Esophagus squamous epithelium (tissue), 5 donors: ENCODE data around the gene YBX1. TPM values are rescaled to one million over a fixed set of nuclear protein-coding genes. Genes with fewer than 3 reads are reported as not detected.

Experiments
- DNase-seq: peaks from one replicate; lab custom pipeline; 2025; lab: John Stamatoyannopoulos, UW
- H3K27ac ChIP-seq, 4 donors: fragments of 200-600 bp; sonication (generic); one replicate each; pipeline ENCODE4 v1.5.1; 2016 to 2019; ENCODE audit warnings: mild to moderate bottlenecking in 1 of 4
- H3K27me3 ChIP-seq, 4 donors: fragments of 200-600 bp; sonication (generic); 1 replicate in 3 of 4; 2 replicates in 1 of 4; pipeline versions ENCODE4 v1.5.1 to v1.6.0; 2017 to 2021; ENCODE audit warnings: antibody characterized with exemption in 1 of 4
- H3K36me3 ChIP-seq, 3 donors: fragments of 200-600 bp; sonication (generic); one replicate each; pipeline ENCODE4 v1.5.1; 2016 to 2019
- H3K4me1 ChIP-seq, 3 donors: fragments of 200-600 bp; sonication (generic); one replicate each; pipeline ENCODE4 v1.5.1; 2017 to 2019
- H3K4me3 ChIP-seq, 4 donors: fragments of 200-600 bp; sonication (generic); 1 replicate in 3 of 4; 2 replicates in 1 of 4; pipeline ENCODE4 v1.5.1; 2016 to 2019; ENCODE audit warnings: mild to moderate bottlenecking in 2 of 4, moderate library complexity in 1 of 4
- H3K9me3 ChIP-seq, 3 donors: fragments of 200-600 bp; sonication (generic); one replicate each; pipeline ENCODE4 v1.5.1; 2016 to 2019
- POLR2A ChIP-seq, 4 donors: fragments of 450-650 bp; IDR thresholded peaks; one replicate each; pipeline ENCODE4 v1.6.1; 2017; ENCODE audit warnings: antibody characterized with exemption in 4 of 4, mild to moderate bottlenecking in 4 of 4, moderate library complexity in 3 of 4
- whole genome bisulfite sequencing, 2 donors: methylation state at CpG; one replicate each; pipeline ENCODE4 v1.1.5; 2018; 5-methylcytosine and 5-hydroxymethylcytosine counted together
- intact Hi-C: fragments of 100-400 bp; cut with DNase I; formaldehyde crosslinking; loops from one replicate; pipeline ENCODE4 v1.15.0; 2022
- total RNA-seq, 4 donors: library from RNA; depleted of rRNA; stranded (reverse); fragments of >200 nt; gene quantifications; one replicate each; pipeline ENCODE4 v1.1.0, GENCODE V29; 2016
- TF ChIP-seq, protein P1 (sequence below), 6 experiments: fragments of 450-650 bp in 4 of 6; fragments of 200-600 bp in 2 of 6; sonication (generic) in 2 of 6; IDR thresholded peaks; one replicate each; pipeline ENCODE4 v1.5.1; 2016 to 2019; ENCODE audit warnings: antibody characterized with exemption in 6 of 6, mild to moderate bottlenecking in 4 of 6, moderate library complexity in 4 of 6
- donor health status: DM: yes; HTN: yes; CAD: no.

Gene YBX1
- total RNA-seq, 4 donors from 2014 or later: 338 to 569 (median 531) TPM

DNA sequence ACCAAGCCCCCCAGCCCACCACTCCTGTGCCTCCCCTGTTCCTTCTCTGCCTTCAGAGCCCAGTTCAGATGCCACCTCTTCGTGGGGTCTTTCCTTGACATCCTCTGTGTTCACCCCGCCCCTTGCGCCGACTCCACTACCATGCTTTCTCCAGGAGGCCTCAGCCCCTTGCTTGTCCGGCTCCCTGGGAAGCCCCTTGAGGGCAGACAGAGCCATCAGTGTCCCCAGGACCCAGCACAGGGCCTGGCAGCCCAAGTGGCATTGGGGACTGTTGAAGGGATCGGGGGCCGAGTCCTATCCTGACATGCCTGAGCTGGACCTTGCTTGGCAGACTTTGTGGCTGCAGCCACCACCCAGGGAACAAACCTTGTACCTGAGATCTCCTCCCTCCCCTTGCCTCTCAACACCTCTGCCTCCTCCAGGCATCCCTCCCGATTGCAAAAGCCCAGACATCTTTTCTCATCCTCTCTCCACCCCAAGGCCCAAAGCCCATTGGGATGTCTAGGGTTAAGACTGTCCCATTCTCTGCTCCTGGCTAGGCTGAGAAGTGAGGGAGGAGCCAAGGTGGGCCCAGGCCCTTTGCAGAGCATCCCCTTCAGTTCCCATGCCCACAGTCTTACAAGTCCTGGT, 54.5 kb downstream of the YBX1 start:
- no peak for TF ChIP-seq POLR2A (IDR thresholded peaks at IDR 0.05)
- TF ChIP-seq, protein P1, sequence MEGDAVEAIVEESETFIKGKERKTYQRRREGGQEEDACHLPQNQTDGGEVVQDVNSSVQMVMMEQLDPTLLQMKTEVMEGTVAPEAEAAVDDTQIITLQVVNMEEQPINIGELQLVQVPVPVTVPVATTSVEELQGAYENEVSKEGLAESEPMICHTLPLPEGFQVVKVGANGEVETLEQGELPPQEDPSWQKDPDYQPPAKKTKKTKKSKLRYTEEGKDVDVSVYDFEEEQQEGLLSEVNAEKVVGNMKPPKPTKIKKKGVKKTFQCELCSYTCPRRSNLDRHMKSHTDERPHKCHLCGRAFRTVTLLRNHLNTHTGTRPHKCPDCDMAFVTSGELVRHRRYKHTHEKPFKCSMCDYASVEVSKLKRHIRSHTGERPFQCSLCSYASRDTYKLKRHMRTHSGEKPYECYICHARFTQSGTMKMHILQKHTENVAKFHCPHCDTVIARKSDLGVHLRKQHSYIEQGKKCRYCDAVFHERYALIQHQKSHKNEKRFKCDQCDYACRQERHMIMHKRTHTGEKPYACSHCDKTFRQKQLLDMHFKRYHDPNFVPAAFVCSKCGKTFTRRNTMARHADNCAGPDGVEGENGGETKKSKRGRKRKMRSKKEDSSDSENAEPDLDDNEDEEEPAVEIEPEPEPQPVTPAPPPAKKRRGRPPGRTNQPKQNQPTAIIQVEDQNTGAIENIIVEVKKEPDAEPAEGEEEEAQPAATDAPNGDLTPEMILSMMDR (IDR thresholded peaks at IDR 0.05): no peak
- Histone ChIP-seq H3K27me3 (no peaks in the 10 kb centered on the region), H3K27ac (no peak overlapping the region), H3K36me3 (no peaks in the 10 kb centered on the region), H3K4me1 (peaks cover 8 to 48% (median 28%) of the 10 kb centered on the region in 3 donors), H3K4me3 (no peak overlapping the region), H3K9me3 (no peaks in the 10 kb centered on the region)
- 79 to 86% methylated on average over 2 to 7 of the region's 8 CpGs for WGBS, 2 donors
- DNase-seq: no peak
- intact Hi-C loops: no loop called here

DNA sequence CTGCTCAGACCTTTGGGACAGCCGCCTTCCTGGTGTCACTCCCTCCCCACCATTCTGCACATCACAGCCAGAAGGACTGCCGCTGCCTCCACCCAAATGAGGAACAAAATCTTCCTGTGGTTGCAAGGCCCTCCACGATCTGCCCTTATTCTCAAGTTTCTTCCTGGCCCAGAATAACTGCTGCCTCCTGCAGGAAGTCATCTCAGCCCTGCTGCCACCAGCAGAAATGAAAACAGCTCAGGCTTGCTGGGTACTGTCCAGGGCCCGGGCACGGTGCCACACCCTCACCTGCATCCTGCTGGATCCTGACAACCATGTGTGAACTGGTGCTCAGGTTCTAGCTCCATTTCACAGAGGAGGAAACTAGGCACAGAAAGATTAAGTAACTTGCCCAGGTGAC, 55.0 kb downstream of the YBX1 start:
- H3K4me1 ChIP-seq: peaks cover 8 to 53% (median 28%) of the 10 kb centered on the region in 3 donors
- no peak for DNase-seq
- no peak overlapping the region for H3K4me3 ChIP-seq
- 25 to 37% methylated on average over 3 to 5 of the region's 5 CpGs for WGBS, 2 donors
- no peaks in the 10 kb centered on the region for H3K9me3 ChIP-seq
- intact Hi-C loops: no loop called here
- H3K27me3 ChIP-seq: no peaks in the 10 kb centered on the region
- H3K27ac ChIP-seq: no peak overlapping the region
- no peaks in the 10 kb centered on the region for H3K36me3 ChIP-seq
- no peak for TF ChIP-seq POLR2A (IDR thresholded peaks at IDR 0.05)
- TF ChIP-seq, protein P1 (IDR thresholded peaks at IDR 0.05): no peak

DNA sequence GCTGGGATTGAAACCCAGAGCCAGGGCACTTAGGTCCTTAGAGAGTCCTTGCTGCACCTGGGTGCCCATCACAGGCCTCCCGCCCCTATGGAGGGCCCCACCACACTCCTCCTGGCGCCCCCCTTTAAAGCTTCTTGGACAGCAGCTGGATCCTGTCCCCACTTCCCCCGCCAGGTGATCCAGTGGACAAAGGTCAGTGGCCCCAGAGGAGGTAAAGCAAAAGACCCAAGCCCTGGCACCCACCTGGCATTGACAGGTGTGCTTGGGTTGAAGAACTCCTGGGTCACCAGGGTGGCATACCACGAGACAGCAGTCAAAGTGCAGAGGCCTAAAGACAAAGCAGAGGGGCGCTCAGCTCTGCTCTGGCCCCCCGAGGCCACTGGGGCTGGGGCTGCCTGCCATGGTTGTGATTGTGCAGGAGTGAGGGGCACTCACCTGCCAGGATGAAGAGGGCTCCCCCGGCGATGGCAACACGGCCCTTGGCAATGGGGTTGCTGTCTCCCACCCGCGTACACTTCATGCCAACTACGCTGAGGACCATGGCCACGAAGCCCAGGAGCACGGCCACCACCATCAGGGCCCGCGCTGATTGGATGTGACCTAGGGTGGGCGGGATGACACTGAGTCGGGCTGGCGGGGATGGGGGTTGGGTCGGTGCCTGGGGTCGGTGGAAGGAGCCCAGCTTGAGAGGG, 55.9 kb downstream of the YBX1 start:
- no peak for TF ChIP-seq POLR2A (IDR thresholded peaks at IDR 0.05)
- TF ChIP-seq, protein P1 (IDR thresholded peaks at IDR 0.05): no peak
- Histone ChIP-seq H3K36me3 (no peaks in the 10 kb centered on the region), H3K27me3 (no peaks in the 10 kb centered on the region), H3K4me3 (no peak overlapping the region), H3K4me1 (peaks cover 8 to 62% (median 33%) of the 10 kb centered on the region in 3 donors), H3K27ac (no peak overlapping the region), H3K9me3 (no peaks in the 10 kb centered on the region)
- WGBS, 2 donors: 87 to 93% methylated on average over 3 of the region's 21 CpGs
- intact Hi-C loops: no loop called here
- DNase-seq: no peak

DNA sequence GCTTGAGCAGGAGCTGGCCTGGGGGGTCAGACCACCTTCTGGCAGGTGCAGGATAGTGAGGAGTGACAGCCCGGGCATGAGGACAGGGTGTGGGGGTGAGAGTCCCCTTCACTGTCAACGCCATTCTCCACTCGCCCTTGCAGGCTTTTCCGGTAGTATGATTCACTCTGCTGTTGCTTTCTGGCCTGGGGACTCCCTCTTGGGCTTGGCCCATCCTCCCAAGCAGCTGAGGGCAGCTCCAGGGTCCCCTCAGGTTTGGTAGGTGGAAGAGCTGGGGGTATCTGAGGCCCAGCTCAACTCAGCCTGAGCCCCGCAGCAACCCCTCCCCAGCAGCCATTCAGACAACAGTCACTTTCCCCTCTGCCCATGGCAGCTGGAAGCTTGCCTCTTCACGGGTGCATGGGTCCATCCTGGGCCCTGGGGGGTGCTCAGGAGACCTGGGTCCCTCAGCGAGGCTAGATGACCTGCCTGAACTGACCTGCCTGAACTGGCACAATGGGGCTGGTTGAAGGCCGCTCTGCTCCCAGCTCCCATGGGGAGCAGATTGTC, 56.5 kb downstream of the YBX1 start:
- no peak for TF ChIP-seq POLR2A (IDR thresholded peaks at IDR 0.05)
- TF ChIP-seq, protein P1 (IDR thresholded peaks at IDR 0.05): no peak
- WGBS, 2 donors: 33 to 52% methylated on average over 3 to 4 of the region's 8 CpGs
- no peaks in the 10 kb centered on the region for H3K27me3 ChIP-seq
- no peak overlapping the region for H3K27ac ChIP-seq
- H3K4me3 ChIP-seq: no peak overlapping the region
- no peak for DNase-seq
- H3K9me3 ChIP-seq: no peaks in the 10 kb centered on the region
- no peaks in the 10 kb centered on the region for H3K36me3 ChIP-seq
- intact Hi-C loops: no loop called here
- peaks cover 8 to 68% (median 33%) of the 10 kb centered on the region in 3 donors for H3K4me1 ChIP-seq
